Trophoblast cell (in vitro differentiated cells and primary cell): ENCODE data around the gene NKIRAS1. TPM values are rescaled to one million over a fixed set of nuclear protein-coding genes. Genes with fewer than 3 reads are reported as not detected.

Experiments
- DNase-seq, 2 donors: peaks; one replicate each; pipeline ENCODE4 v3.0.0-alpha.2; 2016
- H2AFZ ChIP-seq: 2 replicates; pipeline ENCODE4 v1.6.1; 2013; ENCODE audit warnings: low read length, moderate library complexity, mild to moderate bottlenecking; ENCODE audit not compliant: insufficient read depth, poor library complexity
- H2AK5ac ChIP-seq: 2 replicates; pipeline ENCODE4 v1.6.1; 2013; ENCODE audit warnings: mild to moderate bottlenecking, low read length
- H2BK120ac ChIP-seq: 2 replicates; pipeline ENCODE4 v1.6.1; 2013; ENCODE audit warnings: low read length, mild to moderate bottlenecking, moderate library complexity; ENCODE audit not compliant: insufficient read depth, poor library complexity
- H2BK12ac ChIP-seq: 2 replicates; pipeline ENCODE4 v1.6.1; 2013; ENCODE audit warnings: mild to moderate bottlenecking, low read length, moderate library complexity
- H2BK5ac ChIP-seq: 2 replicates; pipeline ENCODE4 v1.6.1; 2013; ENCODE audit warnings: low read length, low read depth, moderate library complexity, mild to moderate bottlenecking; ENCODE audit not compliant: poor library complexity
- H3K14ac ChIP-seq: 2 replicates; pipeline ENCODE4 v1.6.1; 2013; ENCODE audit warnings: mild to moderate bottlenecking, low read length
- H3K18ac ChIP-seq: 2 replicates; pipeline ENCODE4 v1.6.1; 2013; ENCODE audit warnings: mild to moderate bottlenecking, low read length
- H3K23ac ChIP-seq: 2 replicates; pipeline ENCODE4 v1.6.1; 2013; ENCODE audit warnings: low read length
- H3K27ac ChIP-seq: 2 replicates; pipeline ENCODE4 v1.5.1; 2013; ENCODE audit warnings: low read depth, mild to moderate bottlenecking, inconsistent platforms, low read length, moderate library complexity
- H3K27me3 ChIP-seq: 2 replicates; pipeline ENCODE4 v1.6.1; 2013; ENCODE audit warnings: inconsistent platforms, mild to moderate bottlenecking, low read length, moderate library complexity; ENCODE audit not compliant: insufficient read depth
- H3K36me3 ChIP-seq, 2 experiments: 1 replicate in 1 of 2; 2 replicates in 1 of 2; pipeline ENCODE4 v1.6.1; 2013; ENCODE audit warnings: low read length in 2 of 2, mild to moderate bottlenecking in 2 of 2, moderate library complexity in 1 of 2; ENCODE audit not compliant: insufficient read depth in 2 of 2, control insufficient read depth in 1 of 2
- H3K4ac ChIP-seq: 2 replicates; pipeline ENCODE4 v1.6.1; 2013; ENCODE audit warnings: low read depth, mild to moderate bottlenecking, low read length, moderate library complexity
- H3K4me1 ChIP-seq, 2 experiments: 1 replicate in 1 of 2; 2 replicates in 1 of 2; pipeline ENCODE4 v1.6.1; 2013; ENCODE audit warnings: low read length in 2 of 2, mild to moderate bottlenecking in 2 of 2, moderate library complexity in 1 of 2; ENCODE audit not compliant: insufficient read depth in 2 of 2, control insufficient read depth in 1 of 2
- H3K4me2 ChIP-seq: 2 replicates; pipeline ENCODE4 v1.6.1; 2013; ENCODE audit warnings: inconsistent platforms, mild to moderate bottlenecking, low read length, moderate library complexity
- H3K4me3 ChIP-seq: 2 replicates; pipeline ENCODE4 v1.5.1; 2013; ENCODE audit warnings: mild to moderate bottlenecking, low read depth, low read length, inconsistent platforms
- H3K79me1 ChIP-seq: one replicate; pipeline ENCODE4 v1.6.1; 2013; ENCODE audit warnings: low read length
- H3K79me2 ChIP-seq: 2 replicates; pipeline ENCODE4 v1.6.1; 2013; ENCODE audit warnings: low read length, mild to moderate bottlenecking; ENCODE audit not compliant: control insufficient read depth, insufficient read depth, poor library complexity
- H3K9ac ChIP-seq: 2 replicates; pipeline ENCODE4 v1.6.1; 2013; ENCODE audit warnings: mild to moderate bottlenecking, low read length
- H3K9me3 ChIP-seq: 2 replicates; pipeline ENCODE4 v1.6.1; 2013; ENCODE audit warnings: low read depth, mild to moderate bottlenecking, control low read depth, inconsistent platforms, low read length; ENCODE audit not compliant: insufficient read depth
- H4K12ac ChIP-seq: 2 replicates; pipeline ENCODE4 v1.6.1; 2013; ENCODE audit warnings: low read depth, mild to moderate bottlenecking, low read length, moderate library complexity
- H4K8ac ChIP-seq: 2 replicates; pipeline ENCODE4 v1.6.1; 2013; ENCODE audit warnings: low read depth, mild to moderate bottlenecking, low read length, moderate library complexity
- H4K91ac ChIP-seq: one replicate; pipeline ENCODE4 v1.6.1; 2013; ENCODE audit warnings: low read depth, mild to moderate bottlenecking, low read length, moderate library complexity
- WGBS: extraction: QIAGEN DNeasy Blood & Tissue Kit; methylation state at CpG from one replicate; pipeline ENCODE4 v1.1.7; 2013; ENCODE audit warnings: missing lambda C conversion rate; ENCODE audit not compliant: insufficient read length, insufficient coverage; ENCODE audit errors: extremely low coverage; 5-methylcytosine and 5-hydroxymethylcytosine counted together
- polyA plus RNA-seq: library from polyadenylated mRNA; stranded (reverse); fragments of 200-250 nt; gene quantifications from 2 replicates; pipeline ENCODE4 v1.2.3, GENCODE V29; 2013

NKIRAS1 gene
- polyA plus RNA-seq, result 9.3 and 9.5 TPM in 2 replicates

DNA sequence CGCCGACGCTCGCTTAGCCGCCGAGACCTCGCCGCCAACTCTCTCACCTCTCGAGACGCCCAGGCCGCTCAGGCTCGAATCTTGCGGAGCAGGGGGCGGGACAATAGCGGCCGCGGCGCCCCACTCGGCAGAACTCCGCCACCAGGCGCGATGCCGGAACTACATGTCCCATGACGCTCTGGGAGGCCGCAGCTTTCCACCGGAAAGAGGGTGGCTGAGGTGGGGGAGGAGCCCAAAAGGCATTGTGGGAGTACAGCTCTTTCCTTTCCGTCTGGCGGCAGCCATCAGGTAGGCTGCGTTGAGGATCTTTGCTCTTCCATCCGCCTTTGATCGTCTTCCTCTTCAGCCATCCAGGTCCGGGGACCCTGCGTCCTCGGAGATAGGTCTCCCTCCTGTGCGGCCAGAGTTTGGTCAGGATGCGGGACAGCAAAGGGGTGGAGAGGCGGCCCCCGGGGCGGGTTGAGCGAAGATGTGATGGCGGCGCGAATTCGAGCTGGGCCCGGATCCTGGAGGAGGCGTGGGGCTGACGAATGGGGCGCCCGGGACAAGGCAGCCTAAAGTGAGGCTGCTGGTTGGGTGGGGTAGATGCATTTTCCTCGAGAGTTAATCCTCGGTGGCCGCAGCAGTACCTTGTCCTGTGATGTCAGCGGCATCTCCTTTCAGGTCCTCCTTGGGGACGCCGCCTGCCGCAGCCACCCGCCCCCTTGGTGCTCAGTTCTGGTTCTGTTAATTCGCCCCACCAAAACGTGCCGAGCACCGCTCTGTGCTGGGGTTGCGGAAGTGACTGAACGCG is at the start of gene NKIRAS1, which contains the start of gene RPL15:
NKIRAS1 (minus strand) TSS at position 105 of the 793 bp plus-strand sequence. CDS start 6,086 bp downstream, outside the sequence.
RPL15 (plus strand) TSS at position 247 of the 793 bp plus-strand sequence. CDS start 728 bp downstream, outside the sequence.
- Histone ChIP-seq H3K27ac (peak within 1 kb of the TSS; percentile 31), H3K23ac (no peak within 1 kb of the TSS), H4K91ac (peak within 1 kb of the TSS; percentile 65), H2AFZ (peak within 1 kb of the TSS; percentile 48), H3K14ac (peak within 1 kb of the TSS; percentile 93), H3K4me3 (peak within 1 kb of the TSS; percentile 97), H3K36me3 (peaks cover 4 to 17% of the 10 kb centered on the region in 2 experiments), H3K79me1 (peaks cover 14% of the 10 kb centered on the region), H3K9ac (peak within 1 kb of the TSS; percentile 98), H3K4me1 (peaks cover 0 to 6% of the 10 kb centered on the region in 2 experiments), H4K8ac (peak within 1 kb of the TSS; percentile 84), H3K79me2 (peaks cover 17% of the 10 kb centered on the region), H3K4me2 (peak within 1 kb of the TSS; percentile 84), H3K18ac (peak within 1 kb of the TSS; percentile 70), H3K9me3 (no peaks in the 10 kb centered on the region), H2BK12ac (no peak within 1 kb of the TSS), H4K12ac (peak within 1 kb of the TSS; percentile 48), H2AK5ac (peak within 1 kb of the TSS; percentile 55), H3K4ac (peak within 1 kb of the TSS; percentile 97), H2BK5ac (peak within 1 kb of the TSS; percentile 34), H3K27me3 (peaks cover 2% of the 10 kb centered on the region), H2BK120ac (peak within 1 kb of the TSS; percentile 9)
- DNase-seq, result peak; percentile 97
- WGBS, result no CpG with 5 or more reads among the region's 64 CpGs

- H3K9ac ChIP-seq, result no peak overlapping the region
- no peak overlapping the region for H3K27ac ChIP-seq
- no peak overlapping the region for H4K12ac ChIP-seq
- no peak overlapping the region for H3K4me3 ChIP-seq
- WGBS, result no CpG with 5 or more reads among the region's 1 CpG
- no peak overlapping the region for H3K18ac ChIP-seq
- no peak overlapping the region for H2BK120ac ChIP-seq
- H3K9me3 ChIP-seq, result no peaks in the 10 kb centered on the region
- no peak overlapping the region for H4K91ac ChIP-seq
- H3K14ac ChIP-seq, result no peak overlapping the region
- H3K36me3 ChIP-seq, result peaks cover 14 to 18% of the 10 kb centered on the region in 2 experiments
- no peak for DNase-seq
- H3K4me2 ChIP-seq, result no peak overlapping the region
- H3K23ac ChIP-seq, result no peak overlapping the region
- H2AFZ ChIP-seq, result no peak overlapping the region
- no peak overlapping the region for H2AK5ac ChIP-seq
- no peak overlapping the region for H4K8ac ChIP-seq
- H3K4me1 ChIP-seq, result peaks cover 0 to 3% of the 10 kb centered on the region in 2 experiments
- H3K27me3 ChIP-seq, result no peaks in the 10 kb centered on the region
- H2BK5ac ChIP-seq, result no peak overlapping the region
- no peak overlapping the region for H3K4ac ChIP-seq
- H3K79me1 ChIP-seq, result no peaks in the 10 kb centered on the region
- no peak overlapping the region for H2BK12ac ChIP-seq
- H3K79me2 ChIP-seq, result no peaks in the 10 kb centered on the region
These were observed 49.5 kb upstream of the NKIRAS1 start for GRCh38 chr3:23966328-23966727.

GRCh38 chr3:23964537-23965235 is 47.9 kb upstream of the NKIRAS1 start:
- Histone ChIP-seq H3K4ac (no peak overlapping the region), H3K36me3 (peaks cover 16% of the 10 kb centered on the region in 2 experiments), H2BK5ac (no peak overlapping the region), H4K91ac (no peak overlapping the region), H3K27ac (no peak overlapping the region), H3K18ac (no peak overlapping the region), H3K4me1 (peaks cover 0 to 3% of the 10 kb centered on the region in 2 experiments), H4K12ac (no peak overlapping the region), H2AK5ac (no peak overlapping the region), H3K4me3 (no peak overlapping the region), H3K14ac (no peak overlapping the region), H3K9me3 (no peaks in the 10 kb centered on the region), H3K79me2 (no peaks in the 10 kb centered on the region), H3K4me2 (no peak overlapping the region), H3K23ac (no peak overlapping the region), H2BK120ac (no peak overlapping the region), H3K9ac (no peak overlapping the region), H3K27me3 (no peaks in the 10 kb centered on the region), H3K79me1 (no peaks in the 10 kb centered on the region), H2AFZ (no peak overlapping the region), H2BK12ac (no peak overlapping the region), H4K8ac (no peak overlapping the region)
- no CpG with 5 or more reads among the region's 3 CpGs for WGBS
- no peak for DNase-seq

DNA sequence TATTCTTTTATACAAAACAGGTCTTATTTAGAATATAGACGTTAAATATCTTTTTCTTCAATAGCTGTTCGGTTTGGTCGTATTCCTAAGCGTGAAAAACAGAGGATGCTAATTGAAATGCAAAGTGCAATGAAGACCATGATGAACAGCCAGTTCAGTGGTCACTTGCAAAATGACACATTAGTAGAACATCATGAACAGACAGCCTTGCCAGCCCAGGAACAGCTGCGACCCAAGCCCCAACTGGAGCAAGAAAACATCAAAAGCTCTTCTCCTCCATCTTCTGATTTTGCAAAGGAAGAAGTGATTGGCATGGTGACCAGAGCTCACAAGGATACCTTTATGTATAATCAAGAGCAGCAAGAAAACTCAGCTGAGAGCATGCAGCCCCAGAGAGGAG is 45.1 kb upstream of the NKIRAS1 start:
- Histone ChIP-seq H3K27ac (no peak overlapping the region), H4K91ac (no peak overlapping the region), H3K4ac (no peak overlapping the region), H4K12ac (no peak overlapping the region), H2BK12ac (no peak overlapping the region), H3K23ac (no peak overlapping the region), H3K9ac (no peak overlapping the region), H2AFZ (no peak overlapping the region), H3K9me3 (no peaks in the 10 kb centered on the region), H2BK5ac (no peak overlapping the region), H3K27me3 (no peaks in the 10 kb centered on the region), H3K4me1 (peaks cover 0 to 8% of the 10 kb centered on the region in 2 experiments), H3K4me2 (no peak overlapping the region), H3K14ac (no peak overlapping the region), H2AK5ac (no peak overlapping the region), H3K79me1 (no peaks in the 10 kb centered on the region), H4K8ac (no peak overlapping the region), H2BK120ac (no peak overlapping the region), H3K4me3 (no peak overlapping the region), H3K36me3 (peaks cover 9 to 13% of the 10 kb centered on the region in 2 experiments), H3K79me2 (no peaks in the 10 kb centered on the region), H3K18ac (no peak overlapping the region)
- no CpG with 5 or more reads among the region's 5 CpGs for WGBS
- DNase-seq, result no peak
